GM21447 (cell line): Measurements from ENCODE around the gene ZNF189.

Experiments
- ATAC-seq: cut with Tn5 transposase; IDR thresholded peaks from one replicate; pipeline ENCODE4 v1.9.1; 2021; ENCODE audit not compliant: unreplicated experiment

Gene ZNF189

DNA sequence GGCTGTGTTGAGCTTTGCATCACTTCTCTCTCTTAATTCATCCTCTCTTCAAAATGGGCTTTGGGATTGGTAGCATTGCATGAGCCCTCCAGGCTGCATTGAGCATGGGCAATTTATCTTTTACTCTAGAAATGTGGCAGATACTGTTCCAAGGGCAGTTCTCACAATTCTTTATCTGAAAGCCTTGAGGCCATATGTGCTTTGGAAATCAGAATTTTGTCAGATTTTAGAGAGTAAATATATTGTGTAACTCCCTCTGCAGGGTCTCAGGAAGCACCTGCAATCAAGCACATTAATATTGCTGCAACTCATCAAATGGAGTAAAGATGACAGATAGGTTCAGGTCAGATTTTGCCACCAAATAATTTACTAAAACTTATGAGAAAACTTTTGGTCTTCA, 19.3 kb downstream of the ZNF189 start:
- no peak for ATAC-seq

DNA sequence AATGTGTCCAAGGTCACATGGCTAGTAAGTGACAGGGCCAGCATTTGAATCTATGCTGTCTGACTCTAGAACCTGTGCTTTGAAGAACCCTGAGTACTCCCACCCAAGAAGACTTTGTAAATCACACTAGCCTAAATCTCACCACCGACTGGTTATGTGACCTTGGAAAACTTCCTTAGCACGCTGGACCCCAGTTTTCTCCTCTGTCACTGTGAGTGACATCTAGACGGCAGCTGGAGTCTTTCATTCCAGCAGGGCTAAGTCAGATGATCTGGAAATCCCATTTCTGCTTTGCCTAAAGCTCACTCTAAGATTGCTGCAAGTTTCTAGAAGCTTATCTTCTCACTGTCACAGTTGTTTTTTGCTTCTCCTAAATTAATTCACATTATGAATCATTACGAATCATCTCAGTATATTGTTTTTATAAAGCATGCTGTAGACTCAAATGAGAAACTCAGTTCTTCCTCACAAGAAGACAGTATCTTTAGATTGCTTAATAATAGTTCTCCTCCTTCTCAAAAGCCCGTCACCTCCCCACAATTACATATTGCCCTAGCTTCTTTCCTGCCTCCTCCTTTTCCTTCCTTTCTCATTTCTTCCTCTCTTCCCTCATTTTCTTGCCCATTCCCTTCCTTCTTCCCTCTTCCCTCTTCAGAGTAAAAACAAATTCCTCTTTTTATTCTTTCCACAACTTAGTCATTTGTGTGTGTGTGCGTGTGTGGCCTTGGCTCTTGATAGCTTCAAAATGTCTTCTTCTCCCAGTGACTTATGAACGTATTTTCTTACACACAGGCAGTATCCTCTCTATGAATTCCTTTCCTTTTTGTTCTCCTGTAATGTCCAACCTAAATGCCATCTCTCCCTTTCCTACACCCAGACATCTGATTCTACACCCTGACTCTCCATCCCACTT, 20.1 kb downstream of the ZNF189 start:
- no peak for ATAC-seq

DNA sequence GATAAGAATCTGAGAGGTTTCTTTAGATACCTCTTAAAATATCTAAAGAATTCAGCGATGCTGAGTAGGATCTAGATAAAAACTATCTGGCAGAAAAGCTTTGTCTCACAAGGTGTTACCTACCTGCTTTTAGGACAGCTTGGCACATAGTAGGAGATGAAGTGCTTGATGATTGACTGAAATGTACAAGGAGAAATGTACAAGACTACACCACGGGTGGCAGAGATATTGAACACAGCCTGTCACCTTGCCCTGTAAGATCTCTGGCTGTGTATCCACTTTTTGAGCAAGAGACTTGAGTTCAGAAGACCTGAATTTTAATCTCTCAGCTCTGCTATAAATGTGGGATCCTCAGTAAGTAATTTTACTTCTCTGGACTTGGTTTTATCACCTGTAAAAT, 21.2 kb downstream of the ZNF189 start:
- no peak for ATAC-seq

DNA sequence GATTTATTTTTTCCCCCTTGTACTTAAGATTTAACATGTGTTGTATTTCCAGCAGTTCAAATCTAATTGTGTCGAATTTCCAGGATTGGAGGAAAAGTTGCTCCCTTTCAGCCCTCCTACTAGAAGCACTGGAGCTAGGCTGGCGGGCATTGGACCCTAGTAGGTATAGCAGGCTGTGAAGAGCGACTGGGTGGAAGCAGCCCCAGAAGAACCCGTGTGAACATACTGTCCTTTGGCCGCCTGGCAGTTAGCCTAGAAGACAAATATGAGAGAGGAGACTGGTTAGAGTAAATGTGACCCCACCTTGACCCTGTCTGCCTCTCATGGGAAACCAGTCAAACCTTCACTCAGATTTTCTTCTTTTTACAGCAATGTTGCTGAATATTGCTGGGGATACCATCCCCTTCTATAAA, 23.0 kb downstream of the ZNF189 start:
- ATAC-seq = no peak

DNA sequence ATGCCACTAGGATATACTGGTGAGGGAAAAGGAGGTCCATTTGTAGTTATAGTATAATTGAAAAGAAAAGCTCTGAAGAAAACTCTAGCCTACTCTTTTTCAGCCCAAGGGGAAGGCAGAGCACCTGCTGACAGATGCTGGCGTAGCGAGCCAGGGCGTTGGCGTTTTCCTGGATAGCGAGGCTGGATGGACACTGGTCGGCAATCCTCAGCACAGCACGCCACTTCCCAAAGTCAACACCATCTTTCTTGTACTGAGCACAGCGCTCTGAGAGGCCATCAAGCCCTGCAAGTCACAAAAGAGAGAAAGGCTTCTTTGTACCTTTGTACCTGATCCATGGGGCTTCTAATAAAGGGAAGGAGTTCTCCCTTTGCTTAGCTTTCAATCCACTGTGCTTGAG, 28.7 kb downstream of the ZNF189 start:
- ATAC-seq = no peak

DNA sequence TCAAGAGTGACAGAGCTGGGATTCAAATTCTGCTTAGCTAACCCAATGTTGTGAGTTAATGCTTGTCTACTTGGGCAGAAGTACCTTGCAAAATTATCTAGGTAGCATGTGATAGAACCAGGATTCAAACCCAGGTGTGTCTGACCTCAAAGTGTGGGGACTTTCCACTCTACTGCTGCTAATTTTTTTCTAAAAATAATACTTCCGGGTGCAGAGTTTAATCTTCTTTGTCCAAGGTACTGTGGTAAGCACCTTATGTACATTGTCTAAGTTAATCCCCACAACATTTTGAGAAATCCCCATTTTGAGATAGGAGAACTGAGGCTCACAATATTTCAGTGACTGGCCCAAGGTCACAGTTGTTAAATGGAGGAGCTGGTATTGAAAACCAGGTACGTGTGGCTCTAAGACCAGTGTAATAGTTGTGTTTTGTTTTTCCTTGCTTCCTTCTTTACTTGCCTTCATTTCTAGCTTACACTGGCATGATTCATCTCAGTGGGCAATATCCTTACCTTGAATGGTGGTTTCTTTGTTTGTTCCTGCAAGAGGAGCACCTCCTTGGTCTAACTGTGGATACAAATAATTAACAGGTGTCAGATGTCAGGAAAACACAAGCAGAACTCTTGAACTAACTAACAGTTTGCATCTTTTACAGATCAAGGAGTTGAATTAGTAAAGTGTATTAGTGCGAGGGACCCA, 29.5 kb downstream of the ZNF189 start:
- peak; percentile 77 for ATAC-seq

DNA sequence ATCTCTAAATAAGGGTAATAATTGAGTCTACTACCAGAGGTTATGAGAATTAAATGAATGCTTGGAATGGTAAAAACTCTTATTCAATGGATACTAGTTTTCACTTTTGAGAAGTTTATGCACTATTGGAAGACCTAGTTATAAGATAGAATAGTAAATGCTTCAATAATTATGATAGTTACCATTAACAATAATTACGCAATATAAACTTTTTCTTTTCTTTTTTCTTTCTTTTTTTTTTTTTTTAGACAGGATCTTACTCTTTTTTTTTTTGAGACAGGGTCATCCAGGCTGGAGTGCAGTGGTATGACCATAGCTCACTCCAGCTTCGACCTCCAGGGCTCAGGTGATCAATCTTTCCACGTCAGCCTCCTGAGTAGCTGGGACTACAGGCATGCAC, 30.3 kb downstream of the ZNF189 start:
- no peak for ATAC-seq

DNA sequence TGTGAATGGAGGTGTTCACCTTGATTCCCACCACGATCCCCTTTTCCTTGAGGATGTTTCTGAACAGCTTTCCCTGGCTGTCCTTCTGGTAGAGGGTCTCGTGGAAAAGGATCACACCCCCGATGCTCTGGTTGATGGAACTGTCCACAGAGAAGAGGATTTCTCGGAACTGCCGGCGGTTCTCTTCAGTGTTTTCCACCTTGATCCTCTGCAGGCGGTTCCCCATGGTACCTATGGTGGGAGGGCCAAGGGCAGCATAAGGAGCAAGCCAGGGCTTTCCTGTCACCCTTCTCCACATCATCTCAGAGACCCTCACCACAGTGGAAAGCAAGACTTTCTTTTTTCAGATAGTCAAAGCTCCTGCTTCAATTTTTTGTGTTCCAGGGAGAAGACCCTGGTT, 31.1 kb downstream of the ZNF189 start:
- ATAC-seq = no peak

DNA sequence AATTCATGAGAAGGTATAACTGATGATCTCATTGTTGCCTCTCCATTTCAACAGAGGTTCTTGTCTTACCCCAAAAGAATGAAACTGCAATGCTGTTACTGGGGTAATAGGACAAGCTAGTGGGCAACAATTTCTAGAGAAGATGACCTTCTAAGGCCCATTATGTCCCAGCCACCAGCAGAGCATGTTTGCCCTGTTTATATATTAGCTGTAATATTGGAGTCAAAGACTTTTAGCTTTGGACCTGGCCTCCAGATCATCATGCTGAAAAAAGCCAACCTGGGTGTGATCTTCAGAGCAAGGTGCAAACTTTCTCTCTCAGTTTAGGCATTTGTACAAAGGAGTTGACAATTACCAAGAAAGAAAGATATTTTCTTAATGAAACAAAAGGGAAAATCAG, 33.5 kb downstream of the ZNF189 start:
- no peak for ATAC-seq

DNA sequence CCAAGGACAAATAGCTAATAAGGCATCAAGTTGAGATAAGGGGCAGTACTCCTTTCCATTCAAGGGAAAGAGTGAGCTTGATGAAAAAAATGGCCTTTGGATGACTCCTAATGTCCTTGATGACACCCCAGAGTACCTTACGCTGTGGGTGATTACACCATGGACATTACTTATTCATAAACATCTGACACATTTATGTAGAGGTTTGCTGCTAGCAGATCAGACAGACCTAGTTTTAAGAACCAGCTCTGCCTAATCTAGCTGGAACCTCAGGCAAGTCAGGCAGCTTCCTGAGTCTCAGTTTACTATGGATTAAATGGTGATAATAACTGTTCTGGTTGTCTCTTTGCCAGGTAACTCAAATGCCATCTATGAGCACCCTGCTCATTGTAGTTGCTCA, 34.1 kb downstream of the ZNF189 start:
- no peak for ATAC-seq

DNA sequence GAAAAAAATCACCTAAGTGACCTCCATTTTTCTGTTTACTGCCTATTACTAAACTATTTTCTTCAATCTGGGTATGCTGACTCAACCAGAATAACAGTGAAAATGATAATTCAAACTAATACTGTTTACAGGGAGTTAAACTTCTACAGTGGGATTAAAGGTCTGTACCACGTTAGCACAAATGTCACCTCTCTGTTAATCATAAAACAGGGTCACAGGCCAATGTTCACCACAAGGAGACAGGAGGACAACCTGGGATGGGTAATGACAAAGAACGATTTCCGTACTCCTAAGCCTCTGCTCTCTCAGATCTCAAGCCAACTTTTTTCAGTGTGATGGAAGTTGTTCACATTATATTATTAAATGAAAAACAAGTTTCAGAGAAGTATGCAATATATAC, 34.6 kb downstream of the ZNF189 start:
- no peak for ATAC-seq

DNA sequence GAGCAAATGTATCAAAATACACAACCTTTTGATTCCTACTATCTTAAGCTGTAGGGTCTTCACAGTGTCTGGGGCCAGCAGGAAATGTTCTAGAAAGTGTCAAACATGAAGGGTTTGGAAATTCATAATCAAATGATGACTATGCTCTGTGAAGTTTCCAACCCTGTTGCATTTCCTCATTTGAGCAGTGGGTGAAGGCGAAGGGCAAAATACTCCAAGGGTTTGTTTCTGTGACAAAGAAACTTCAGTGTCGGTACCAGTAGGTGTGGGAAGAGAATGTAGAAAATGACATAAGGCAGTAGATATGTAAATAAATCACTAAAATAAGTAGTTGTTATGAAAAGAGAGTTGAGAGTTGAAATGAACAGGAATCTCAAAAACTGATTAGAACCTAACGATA, 36.3 kb downstream of the ZNF189 start:
- ATAC-seq = no peak

DNA sequence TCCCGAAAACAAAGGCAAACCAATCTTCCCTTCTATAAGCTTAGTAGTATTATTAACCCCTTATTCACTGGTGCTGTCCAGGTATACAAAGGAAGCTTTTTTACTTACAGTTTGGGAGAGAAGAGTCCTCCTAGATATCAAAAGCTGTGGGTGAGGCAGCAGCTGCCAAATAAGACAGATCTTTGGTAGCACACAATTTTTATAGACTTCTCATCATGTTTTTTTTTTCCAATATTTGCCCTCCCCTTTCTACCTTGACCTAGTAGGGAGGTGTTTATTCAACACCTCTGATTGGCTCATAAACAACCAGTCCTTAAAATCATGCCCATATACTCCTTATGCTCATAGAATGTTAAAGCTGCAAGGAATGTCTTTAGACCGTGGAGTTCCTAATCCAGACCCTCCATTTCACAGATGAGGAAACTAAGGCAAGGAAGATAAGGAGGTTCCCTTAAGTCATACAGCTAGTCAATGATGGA, 37.0 kb downstream of the ZNF189 start, which contains the start of gene ALDOB:
Gene ALDOB, minus strand, starts transcription at position 174 of the 479 bp plus-strand sequence. CDS start 4,887 bp downstream, outside the sequence.
- ATAC-seq = no peak

DNA sequence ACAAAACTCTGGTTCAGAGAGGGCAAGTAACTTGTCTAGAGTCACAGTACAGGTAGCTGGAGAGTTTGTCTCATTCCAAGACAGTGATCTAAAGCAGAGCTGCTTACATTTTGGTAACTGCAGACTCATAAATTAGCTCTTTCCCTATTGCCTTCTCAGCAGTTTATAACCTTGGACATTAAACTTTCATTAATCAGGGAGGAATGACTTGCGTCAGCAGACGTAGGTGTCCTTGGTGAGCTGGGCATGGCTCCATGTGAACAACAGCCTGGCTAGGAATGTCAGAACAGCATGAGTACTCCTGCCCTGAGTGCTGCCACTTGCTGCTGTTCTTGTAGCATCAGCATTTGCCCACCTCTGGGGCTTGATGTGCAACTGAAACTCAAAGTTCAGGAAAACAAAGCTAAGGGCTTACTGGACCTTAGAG, 39.2 kb downstream of the ZNF189 start:
- no peak for ATAC-seq

DNA sequence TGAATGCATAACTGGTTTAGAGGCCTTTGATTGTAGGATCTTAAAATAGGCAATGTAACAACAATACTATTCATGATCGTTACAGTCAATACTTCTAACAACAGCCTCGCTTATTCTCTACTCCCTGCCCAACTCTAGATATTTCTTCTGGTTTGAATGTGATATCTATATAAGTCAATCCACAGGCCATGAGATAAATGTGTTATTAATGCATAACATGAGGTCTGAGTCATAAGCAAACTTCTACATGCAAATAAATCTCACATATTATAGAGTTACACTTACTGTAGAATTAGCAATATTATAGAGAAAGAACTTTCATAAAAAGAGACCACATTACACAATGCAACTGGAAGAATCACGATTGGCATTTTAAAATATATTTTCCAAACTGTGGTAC, 39.9 kb downstream of the ZNF189 start:
- no peak for ATAC-seq

DNA sequence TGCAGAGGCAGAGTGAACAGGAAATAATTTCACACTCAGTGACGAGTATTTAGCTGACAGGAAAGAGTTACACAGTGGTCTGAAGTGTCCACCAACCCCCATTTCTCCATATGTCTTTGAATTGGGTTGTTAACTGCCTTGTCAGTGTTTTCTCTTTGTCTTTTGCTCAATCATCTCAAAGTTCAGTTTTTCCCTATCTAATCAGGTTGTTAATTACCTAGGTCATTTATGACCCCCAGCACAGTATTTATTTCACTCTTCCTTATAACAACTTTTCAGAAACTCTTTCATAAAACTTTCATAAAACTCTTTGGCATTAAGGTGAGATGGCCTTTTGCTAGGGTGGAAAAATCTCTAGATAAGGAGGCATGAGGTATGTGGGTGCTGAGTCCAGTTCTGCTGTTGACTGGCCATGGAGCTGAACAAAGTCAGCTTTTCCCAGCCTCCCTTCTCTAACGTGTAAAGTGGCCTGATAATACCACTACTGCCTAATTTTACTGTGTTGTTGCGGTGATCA, 42.1 kb downstream of the ZNF189 start:
- ATAC-seq = no peak

DNA sequence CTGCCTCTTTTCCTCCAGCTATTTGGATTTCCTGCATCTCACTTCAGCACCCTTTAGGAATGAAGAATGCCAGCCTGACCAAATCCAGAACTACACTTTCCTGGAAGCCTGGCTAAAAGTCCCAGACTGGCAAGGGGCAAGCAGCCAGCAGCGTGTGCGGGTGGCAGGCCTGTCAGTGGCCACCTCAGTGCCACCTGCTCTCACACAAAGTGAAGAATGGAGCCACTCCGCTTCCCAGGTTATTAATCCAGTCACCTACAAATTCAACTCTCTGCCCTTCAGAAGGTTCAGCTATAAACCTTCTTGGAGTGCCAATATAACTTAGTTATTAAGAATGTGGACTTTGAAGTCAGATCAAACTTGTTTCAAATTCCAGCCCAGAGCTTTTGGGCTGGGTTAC, 43.7 kb downstream of the ZNF189 start:
- ATAC-seq = no peak

DNA sequence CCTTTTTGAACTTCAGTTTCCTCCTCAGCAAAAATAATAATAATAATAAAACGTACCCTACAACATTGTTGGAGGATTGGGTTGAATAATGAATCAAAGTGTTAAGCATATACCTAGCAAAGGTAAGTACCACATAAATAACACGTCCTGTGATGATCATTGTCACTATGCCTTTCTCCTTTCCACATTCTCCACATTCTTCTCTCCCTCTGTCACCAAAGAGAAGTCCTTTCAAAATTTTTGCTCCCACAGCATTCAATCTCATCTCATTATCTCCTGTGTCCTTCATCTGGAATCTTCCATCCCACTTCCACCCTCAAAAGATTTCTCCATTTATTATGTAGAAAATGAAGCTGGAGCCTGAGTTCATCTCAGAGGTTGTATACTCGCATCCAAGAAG, 44.1 kb downstream of the ZNF189 start:
- no peak for ATAC-seq

DNA sequence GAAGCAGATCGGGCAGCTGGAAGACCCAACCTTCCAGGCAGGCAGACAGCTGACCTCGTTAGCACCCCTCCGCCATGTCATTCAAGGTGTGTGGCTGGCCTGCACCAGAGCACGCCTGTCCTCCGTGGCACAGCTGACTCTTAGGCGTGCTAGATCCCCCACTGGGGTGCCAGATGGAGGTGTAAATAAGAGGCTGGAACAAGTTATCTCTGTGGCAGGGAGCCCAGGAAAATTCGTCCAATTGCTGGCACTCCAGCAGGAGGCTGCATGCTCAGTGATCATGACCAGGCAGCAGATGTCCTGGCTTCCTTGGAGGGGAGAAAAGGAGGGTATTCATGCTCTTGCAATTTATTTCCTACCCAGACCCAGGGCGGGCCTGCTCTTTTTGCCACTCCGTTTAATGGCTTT, 44.7 kb downstream of the ZNF189 start:
- ATAC-seq = no peak

DNA sequence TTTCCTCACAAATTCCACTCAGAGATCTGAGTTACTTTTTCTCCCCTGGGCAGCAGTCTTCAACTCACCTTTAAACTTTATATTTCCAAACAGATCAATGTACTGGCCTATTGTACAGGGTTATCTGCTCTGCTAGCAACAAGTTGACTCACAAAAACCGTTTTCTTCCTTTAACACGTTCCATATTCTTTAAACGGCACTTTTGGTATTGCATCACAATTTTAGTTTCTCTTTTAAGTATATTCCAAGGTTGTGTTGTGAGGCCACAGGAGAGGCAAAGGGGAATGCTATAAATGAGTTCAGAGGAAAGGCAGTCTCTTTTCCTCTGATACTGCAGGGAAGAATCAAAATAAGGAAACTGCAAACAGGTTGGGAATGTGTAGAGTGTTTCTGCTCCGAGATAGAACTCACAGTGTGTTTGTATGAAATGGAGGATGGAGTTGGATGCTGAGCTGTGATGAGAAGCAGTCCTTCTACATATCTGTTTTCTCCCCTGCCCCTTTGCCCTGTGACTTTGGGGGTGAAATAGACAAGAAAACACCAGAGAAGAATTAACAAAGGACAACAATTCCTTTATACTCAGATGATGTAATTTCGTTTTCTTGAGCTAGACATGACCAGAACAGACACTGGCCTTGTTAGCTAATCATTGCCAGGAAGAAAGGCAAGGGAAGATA, 46.8 kb downstream of the ZNF189 start:
- no peak for ATAC-seq

DNA sequence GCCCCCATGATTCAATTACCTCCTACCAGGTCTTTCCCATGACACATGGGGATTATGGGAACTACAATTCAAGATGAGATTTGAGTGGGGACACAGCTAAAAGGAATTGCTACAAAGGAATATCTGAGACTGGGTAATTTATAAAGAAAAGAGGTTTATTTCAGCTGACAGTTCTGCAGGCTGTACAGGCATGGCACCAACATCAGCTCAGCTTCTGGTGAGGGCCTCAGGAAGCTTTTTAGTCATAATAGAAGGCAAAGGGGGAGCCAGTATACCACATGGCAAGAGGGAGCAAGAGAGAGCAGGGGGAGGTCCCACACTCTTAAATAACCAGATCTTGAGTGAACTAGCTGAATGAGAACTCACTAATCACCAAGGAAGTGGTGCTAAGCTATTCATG, 48.1 kb downstream of the ZNF189 start:
- ATAC-seq = no peak
